Liver (tissue), 3 donors: Measurements from ENCODE around the gene DPY19L1.
"Not testable (repeated sequence)": the region's sequence is repeated elsewhere in the genome, so short reads cannot be mapped to it uniquely, and the experiment has no call there.

Experiments used
- JUND ChIP-seq, 2 donors: IDR thresholded peaks; 2 replicates each; pipeline ENCODE4 v1.6.1; 2016; ENCODE audit warnings: antibody characterized with exemption in 2 of 2
- RXRA ChIP-seq, 2 donors: IDR thresholded peaks; 2 replicates each; pipeline ENCODE4 v1.6.1; 2017 to 2018; ENCODE audit warnings: antibody characterized with exemption in 2 of 2, mild to moderate bottlenecking in 1 of 2
- TF ChIP-seq, protein P1 (sequence below): fragments of 150-350 bp; IDR thresholded peaks from 2 replicates; pipeline ENCODE4 v1.5.1; 2017; ENCODE audit warnings: improper control_type of control experiment, low read depth, low read length; ENCODE audit not compliant: missing input control
- TF ChIP-seq, protein P2 (sequence below): IDR thresholded peaks from 2 replicates; pipeline ENCODE4 v1.6.1; 2016; ENCODE audit warnings: antibody characterized with exemption
- donor health status: healthy.
- donor health status: healthy.

DNA sequence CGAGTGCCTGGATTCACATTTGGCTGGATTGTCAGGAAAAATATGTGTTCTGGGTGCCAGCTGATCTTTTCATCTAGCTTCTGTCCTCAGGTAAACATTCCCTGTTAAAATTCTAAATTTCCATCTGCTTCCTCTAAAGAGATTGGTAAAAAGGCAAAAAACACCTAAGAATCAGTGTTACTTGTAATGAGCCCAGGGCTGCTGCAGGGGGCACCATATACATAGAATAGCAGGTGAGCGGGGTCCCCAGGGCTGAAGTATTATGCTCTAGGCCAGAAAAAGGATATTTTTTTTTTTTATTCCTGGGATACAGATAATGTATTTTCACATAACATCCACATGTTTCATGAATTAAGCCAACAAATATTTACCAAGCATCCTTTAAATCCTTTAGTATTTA, 18.4 kb upstream of the DPY19L1 start:
- TF ChIP-seq, protein P1, sequence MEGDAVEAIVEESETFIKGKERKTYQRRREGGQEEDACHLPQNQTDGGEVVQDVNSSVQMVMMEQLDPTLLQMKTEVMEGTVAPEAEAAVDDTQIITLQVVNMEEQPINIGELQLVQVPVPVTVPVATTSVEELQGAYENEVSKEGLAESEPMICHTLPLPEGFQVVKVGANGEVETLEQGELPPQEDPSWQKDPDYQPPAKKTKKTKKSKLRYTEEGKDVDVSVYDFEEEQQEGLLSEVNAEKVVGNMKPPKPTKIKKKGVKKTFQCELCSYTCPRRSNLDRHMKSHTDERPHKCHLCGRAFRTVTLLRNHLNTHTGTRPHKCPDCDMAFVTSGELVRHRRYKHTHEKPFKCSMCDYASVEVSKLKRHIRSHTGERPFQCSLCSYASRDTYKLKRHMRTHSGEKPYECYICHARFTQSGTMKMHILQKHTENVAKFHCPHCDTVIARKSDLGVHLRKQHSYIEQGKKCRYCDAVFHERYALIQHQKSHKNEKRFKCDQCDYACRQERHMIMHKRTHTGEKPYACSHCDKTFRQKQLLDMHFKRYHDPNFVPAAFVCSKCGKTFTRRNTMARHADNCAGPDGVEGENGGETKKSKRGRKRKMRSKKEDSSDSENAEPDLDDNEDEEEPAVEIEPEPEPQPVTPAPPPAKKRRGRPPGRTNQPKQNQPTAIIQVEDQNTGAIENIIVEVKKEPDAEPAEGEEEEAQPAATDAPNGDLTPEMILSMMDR, result not testable (repeated sequence)
- TF ChIP-seq JUND, RXRA (IDR thresholded peaks at IDR 0.05): not testable (repeated sequence)
- TF ChIP-seq, protein P2, sequence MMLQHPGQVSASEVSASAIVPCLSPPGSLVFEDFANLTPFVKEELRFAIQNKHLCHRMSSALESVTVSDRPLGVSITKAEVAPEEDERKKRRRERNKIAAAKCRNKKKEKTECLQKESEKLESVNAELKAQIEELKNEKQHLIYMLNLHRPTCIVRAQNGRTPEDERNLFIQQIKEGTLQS, result not testable (repeated sequence)
